ENCODE results near the gene RNF227.

RNF227 gene

GRCh38 chr17:7929158-7930023 is 13.3 kb upstream of the RNF227 start, which contains the start of gene KCNAB3:
TSS of gene KCNAB3 (minus strand) at chr17:7929856. CDS start at chr17:7929435, 421 bp downstream.
- peak in 1 of 4 experiments; percentile 18 for DNase-seq

- DNase-seq = no peak
Measured at GRCh38 chr17:7927596-7927995, 11.5 kb upstream of the RNF227 start.

GRCh38 chr17:7922845-7923628 is 6.9 kb upstream of the RNF227 start:
- peak; percentile 28 to 80 (median 56) for DNase-seq

DNA sequence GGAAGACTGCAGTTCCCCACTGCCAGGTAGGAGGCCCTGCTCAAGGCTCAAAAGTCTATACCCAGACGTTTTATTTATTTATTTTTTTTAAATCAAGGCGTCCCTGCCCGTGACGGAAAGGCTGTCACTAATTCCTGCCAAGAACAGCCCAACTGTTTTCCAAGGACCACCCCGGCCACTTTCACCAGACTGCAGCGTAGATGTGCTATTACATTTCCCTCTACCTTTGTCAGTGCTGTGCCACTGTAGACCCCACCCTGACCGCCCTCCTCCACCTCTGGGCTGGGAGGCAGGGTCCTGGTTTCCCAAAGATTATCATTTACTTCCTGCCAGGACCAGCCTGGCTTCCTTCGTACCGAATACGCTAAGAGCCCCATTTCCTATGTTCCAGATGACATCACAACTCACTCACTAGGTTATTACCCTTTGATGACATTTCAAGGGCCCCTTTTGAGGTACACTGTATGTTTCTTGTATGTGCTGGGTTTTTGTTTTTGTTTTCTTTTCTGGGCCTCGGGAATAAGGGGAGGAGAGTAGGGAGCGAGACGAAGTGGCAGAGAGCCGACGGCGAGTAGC is 6.3 kb upstream of the RNF227 start:
- DNase-seq = no peak

DNA sequence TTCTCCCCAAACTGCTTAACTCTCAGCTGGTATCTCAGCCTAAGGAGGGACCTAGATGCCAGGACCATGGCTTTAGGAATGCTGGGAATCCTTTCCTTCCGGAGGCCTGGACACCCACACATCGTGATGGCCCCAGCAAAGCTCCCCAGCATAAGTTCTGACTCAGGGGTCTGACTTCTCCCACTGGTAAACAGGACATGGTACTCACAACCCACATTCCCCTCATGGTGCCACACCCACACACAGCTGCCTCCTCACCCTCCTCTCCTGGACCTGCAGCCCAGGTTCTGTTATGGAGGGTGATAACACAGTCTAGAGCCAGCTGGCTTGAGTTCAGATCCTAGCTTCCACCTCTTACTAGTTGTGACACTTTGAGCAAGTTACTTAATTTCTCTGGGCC is 719 bp upstream of the RNF227 start:
- no peak for DNase-seq

GRCh38 chr17:7916385-7916682 is 245 bp upstream of the RNF227 start:
- no peak for DNase-seq

DNA sequence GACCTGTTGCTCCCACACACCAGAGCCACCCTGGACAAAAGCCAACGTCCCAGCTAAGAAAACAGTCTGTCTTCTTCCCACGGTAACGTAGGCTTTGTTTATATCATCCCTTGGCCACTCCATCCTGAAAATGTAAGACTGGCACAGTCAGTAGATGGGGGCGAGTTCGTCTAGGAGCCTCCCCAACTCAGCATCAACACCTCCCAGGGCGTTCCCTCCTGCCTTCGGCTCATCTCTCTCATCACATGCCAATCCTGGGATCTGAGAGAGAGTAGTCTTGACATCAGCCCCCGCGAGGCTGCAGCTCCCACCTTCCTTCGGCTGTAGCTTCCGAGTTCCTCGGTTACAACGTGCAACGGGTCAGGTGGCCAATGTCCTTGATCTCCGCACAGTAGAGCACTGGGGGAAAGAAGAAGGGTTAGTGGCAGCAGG is 894 bp downstream of the RNF227 start:
- no peak for DNase-seq

- no peak for DNase-seq
Measured at GRCh38 chr17:7912927-7913524, 3.1 kb downstream of the RNF227 start.

DNA sequence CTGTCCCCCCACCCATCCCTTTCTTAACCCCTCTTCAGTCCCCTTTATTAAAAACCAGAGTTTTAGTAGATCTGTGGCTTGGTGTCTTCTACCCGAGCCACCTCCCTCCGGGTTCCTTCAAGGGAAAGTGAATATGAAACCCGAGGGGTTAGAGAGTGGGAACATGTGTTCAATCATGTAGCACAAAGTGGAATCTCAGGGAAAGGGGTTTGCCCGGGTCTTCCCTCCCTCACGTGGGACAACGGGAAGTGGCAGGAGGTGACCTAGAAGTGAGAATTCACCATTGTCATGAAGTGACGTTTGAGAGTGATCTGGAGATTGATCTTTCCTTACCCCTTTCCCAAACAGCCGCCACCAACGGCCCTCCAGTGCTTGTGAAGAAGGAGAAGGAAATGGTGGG is 5.0 kb downstream of the RNF227 start:
- DNase-seq = no peak

DNA sequence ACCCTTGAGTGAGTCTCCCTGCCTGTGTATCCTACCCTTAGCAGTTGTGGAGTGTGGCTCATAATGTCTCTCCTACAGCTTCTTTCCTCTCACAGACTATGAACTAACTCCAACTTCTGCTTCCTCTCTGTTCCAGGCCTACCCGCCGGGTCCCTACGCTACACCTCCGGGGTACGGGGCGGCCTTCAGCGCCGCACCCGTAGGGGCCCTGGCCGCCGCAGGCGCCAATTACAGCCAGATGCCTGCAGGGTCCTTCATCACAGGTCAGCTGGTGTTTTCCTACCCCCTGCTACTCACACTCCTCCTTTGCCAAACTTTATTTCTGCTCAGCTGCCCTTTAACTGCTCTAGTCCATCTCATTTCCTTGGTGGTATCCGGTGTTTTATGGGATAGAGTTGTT is 5.4 kb downstream of the RNF227 start:
- no peak for DNase-seq

- DNase-seq = no peak
Measured at GRCh38 chr17:7910281-7910680, 5.8 kb downstream of the RNF227 start.

- no peak for DNase-seq
Measured at GRCh38 chr17:7909089-7909488, 7.0 kb downstream of the RNF227 start.

- DNase-seq = no peak
Measured at GRCh38 chr17:7903154-7904103, 12.7 kb downstream of the RNF227 start.

DNA sequence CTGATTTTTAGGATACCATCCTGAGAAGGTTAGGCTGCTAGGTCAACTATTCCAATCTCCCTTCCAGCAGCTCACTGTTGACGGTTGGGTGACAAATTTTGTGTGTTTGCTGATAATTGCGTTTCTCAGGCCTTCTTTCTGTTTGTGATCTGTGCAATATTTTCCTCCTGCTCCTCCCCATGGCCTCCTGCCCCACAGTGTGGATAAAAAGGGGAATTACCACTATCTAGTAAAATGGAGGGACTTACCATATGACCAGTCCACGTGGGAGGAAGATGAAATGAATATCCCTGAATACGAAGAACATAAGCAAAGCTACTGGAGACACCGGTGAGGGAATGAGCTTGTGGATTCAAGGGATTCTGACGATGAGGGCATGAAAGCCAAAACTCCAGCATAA is 18.3 kb downstream of the RNF227 start:
- DNase-seq = no peak

GRCh38 chr17:7897090-7897489 is 19.0 kb downstream of the RNF227 start:
- no peak for DNase-seq

- DNase-seq = no peak
Measured at GRCh38 chr17:7894866-7895265, 21.2 kb downstream of the RNF227 start.

DNA sequence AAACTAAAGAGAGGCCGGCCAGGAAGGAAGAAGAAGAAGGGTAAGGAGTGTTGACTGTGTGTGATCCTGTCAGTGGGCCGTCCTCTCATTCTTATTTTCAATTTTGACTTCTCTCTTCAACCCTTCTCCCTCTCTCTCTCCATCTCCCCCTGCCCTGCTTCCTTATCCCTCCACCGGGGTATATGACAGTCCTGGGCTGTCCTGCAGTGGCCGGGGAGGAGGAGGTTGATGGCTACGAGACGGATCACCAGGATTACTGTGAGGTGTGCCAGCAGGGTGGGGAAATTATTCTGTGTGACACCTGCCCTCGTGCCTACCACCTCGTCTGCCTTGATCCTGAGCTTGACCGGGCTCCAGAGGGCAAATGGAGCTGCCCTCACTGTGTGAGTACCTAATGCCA is 21.9 kb downstream of the RNF227 start:
- no peak for DNase-seq

DNA sequence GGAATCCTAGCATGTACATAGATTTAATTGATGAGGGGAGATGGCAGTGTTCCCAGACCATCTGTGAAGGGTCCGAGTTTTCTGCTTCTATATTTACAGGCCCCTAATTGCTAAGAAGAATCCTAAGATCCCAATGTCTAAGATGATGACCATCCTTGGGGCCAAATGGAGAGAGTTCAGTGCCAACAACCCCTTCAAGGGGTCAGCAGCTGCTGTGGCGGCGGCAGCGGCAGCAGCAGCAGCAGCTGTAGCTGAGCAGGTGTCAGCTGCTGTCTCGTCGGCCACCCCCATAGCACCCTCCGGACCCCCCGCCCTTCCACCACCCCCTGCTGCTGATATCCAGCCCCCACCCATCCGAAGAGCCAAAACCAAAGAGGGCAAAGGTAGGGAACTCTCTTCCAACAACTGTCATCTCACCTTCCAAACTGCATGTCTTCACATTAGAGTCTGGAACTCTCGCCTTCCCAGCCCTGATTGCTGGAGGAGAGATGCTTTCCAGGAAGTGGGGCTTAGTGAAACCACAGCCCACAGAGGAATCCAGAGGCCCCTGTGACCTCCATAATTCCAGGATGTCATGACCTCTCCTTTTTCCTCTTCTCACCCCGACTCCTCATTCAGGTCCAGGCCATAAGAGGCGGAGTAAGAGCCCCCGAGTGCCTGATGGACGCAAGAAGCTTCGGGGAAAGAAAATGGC is 22.8 kb downstream of the RNF227 start:
- DNase-seq = no peak

- no peak for DNase-seq
Measured at GRCh38 chr17:7889166-7889955, 26.7 kb downstream of the RNF227 start.

DNA sequence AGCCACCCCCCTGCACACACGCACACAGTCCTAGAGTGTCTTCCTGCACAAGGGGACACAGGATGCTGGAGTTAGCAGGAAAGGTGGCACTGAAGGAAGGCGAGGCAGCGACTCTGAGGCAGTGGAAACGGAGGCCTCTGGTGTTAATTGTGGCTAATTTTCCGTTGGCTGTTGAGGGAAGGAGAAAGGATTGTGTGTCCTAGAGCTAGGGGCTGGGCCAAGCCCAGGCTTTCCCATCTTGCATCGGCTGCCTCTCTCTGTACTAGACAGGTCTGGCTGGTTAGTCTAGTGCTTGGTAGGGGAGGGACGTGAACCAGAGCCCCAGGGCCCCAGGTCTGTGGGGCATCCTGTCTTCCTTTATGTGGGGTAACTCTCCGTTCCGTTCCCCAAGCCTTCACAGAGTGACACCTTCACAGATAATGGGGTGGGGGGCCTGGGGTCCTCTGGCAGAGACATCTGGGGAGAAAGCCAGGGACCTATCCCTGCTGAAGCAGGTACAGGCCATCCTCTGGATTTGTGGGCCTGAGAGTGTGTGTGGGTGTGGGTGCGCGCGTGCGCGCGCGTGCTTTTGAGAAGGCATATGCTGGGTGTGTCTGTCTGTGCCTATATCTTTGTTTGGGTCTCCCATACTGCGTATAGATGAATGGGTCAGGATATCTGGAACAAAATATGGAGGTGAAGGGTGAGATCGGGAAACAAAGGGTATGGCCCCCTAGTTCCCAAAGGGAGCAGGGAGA is 27.7 kb downstream of the RNF227 start, which contains the start of gene CHD3:
CHD3 (plus strand) TSS at position 606 of the 737 bp plus-strand sequence. CDS start 212 bp downstream, outside the sequence.
- DNase-seq = peak in 2 of 4 experiments; percentile 25 to 40

Data from activated naive CD4-positive, alpha-beta T cell (primary cell).